Mesothelial cell of epicardium (in vitro differentiated cells): Measurements from ENCODE around the gene LIG1. TPM values are rescaled to one million over a fixed set of nuclear protein-coding genes. Genes with fewer than 3 reads are reported as not detected.

Experiments used
- DNase-seq, 2 experiments: peaks; one replicate each; pipeline ENCODE4 v3.0.0; 2021; ENCODE audit warnings: low spot score in 2 of 2; ENCODE audit not compliant: unreplicated experiment in 2 of 2
- H3K27ac Mint-ChIP-seq: 2 replicates; pipeline ENCODE4 v1.8.0; 2021; ENCODE audit warnings: mixed read lengths
- H3K27me3 Mint-ChIP-seq: 2 replicates; pipeline ENCODE4 v1.8.0; 2021; ENCODE audit warnings: low read depth, mixed read lengths
- H3K36me3 Mint-ChIP-seq: 2 replicates; pipeline ENCODE4 v1.8.0; 2021; ENCODE audit warnings: mixed read lengths
- H3K4me1 Mint-ChIP-seq: 2 replicates; pipeline ENCODE4 v1.8.0; 2021; ENCODE audit warnings: mixed read lengths
- H3K4me3 Mint-ChIP-seq: 2 replicates; pipeline ENCODE4 v1.8.0; 2021; ENCODE audit warnings: mild to moderate bottlenecking, moderate library complexity, mixed read lengths
- H3K9me3 Mint-ChIP-seq: 2 replicates; pipeline ENCODE4 v1.8.0; 2021; ENCODE audit warnings: mixed read lengths
- total RNA-seq: library from RNA; stranded (reverse); gene quantifications from 3 replicates; pipeline ENCODE4 v1.2.1, GENCODE V29; 2021
- TF ChIP-seq, protein P1 (sequence below): fragments of 200-600 bp; sonication (generic); IDR thresholded peaks from one replicate; pipeline ENCODE4 v1.5.0; 2021; ENCODE audit warnings: antibody characterized with exemption; ENCODE audit not compliant: unreplicated experiment

The LIG1 gene
- total RNA-seq, 1 donor from 2014 or later = 66.5 TPM

DNA sequence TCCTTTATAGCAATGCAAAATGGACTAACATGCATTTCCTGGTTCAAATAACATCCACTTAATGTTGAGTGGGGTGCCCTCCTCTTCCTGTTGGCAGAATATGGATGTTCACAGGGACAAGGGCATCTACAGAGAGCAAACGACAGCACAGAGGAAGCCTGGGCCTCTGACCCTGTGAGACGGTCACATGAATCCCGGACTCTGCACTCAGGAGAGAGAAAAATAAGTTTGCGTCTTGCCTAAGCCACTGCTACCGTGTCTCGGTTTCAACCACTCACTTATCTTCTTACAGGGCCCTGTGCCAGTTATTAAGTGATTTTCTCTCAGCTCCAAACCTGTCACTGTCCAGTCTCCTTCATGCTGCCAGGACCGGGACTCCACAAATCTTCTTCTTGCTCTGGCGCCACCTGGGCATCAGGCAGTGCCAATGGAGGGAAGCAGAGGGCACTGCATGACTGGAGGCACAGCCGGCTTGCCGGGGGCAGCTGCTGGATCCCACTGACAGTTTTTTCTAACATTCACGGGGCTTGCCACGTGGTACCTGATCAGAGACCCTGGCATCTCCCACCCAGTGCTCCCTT is 11.8 kb downstream of the LIG1 start:
- TF ChIP-seq, protein P1, sequence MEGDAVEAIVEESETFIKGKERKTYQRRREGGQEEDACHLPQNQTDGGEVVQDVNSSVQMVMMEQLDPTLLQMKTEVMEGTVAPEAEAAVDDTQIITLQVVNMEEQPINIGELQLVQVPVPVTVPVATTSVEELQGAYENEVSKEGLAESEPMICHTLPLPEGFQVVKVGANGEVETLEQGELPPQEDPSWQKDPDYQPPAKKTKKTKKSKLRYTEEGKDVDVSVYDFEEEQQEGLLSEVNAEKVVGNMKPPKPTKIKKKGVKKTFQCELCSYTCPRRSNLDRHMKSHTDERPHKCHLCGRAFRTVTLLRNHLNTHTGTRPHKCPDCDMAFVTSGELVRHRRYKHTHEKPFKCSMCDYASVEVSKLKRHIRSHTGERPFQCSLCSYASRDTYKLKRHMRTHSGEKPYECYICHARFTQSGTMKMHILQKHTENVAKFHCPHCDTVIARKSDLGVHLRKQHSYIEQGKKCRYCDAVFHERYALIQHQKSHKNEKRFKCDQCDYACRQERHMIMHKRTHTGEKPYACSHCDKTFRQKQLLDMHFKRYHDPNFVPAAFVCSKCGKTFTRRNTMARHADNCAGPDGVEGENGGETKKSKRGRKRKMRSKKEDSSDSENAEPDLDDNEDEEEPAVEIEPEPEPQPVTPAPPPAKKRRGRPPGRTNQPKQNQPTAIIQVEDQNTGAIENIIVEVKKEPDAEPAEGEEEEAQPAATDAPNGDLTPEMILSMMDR = no peak
- H3K27ac Mint-ChIP-seq = no peak overlapping the region

DNA sequence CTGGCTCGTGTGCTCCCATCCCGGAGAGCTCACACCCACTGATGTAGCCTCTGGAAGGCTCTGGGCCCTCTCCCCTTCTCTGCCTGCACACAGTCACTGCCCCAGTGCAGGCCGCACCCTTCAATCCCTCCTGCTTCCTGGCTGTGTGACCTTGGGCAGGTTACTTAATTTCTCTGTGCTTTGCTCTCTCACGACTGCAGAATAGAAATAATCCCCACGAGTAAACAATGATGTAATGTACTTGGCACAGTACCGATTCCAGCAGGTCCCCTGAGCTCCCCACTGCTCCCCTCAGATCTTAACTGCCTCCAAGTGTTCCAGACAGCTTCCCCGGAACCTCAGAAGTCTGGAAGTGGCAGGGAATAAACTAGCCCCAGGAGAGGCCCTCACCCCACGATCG is 16.1 kb downstream of the LIG1 start:
- no peak for DNase-seq
- TF ChIP-seq, protein P1 = no peak
- Mint-ChIP-seq H3K9me3 (no peaks in the 10 kb centered on the region), H3K4me3 (no peak overlapping the region), H3K36me3 (peaks cover 12% of the 10 kb centered on the region), H3K4me1 (no peaks in the 10 kb centered on the region), H3K27ac (no peak overlapping the region), H3K27me3 (no peaks in the 10 kb centered on the region)

More for the DNA sequence above, 11.8 kb downstream of the LIG1 start:
- H3K27me3 Mint-ChIP-seq = no peaks in the 10 kb centered on the region
- H3K4me3 Mint-ChIP-seq = no peak overlapping the region
- no peaks in the 10 kb centered on the region for H3K9me3 Mint-ChIP-seq
- H3K4me1 Mint-ChIP-seq = no peaks in the 10 kb centered on the region
- H3K36me3 Mint-ChIP-seq = peaks cover 25% of the 10 kb centered on the region
- DNase-seq = no peak

DNA sequence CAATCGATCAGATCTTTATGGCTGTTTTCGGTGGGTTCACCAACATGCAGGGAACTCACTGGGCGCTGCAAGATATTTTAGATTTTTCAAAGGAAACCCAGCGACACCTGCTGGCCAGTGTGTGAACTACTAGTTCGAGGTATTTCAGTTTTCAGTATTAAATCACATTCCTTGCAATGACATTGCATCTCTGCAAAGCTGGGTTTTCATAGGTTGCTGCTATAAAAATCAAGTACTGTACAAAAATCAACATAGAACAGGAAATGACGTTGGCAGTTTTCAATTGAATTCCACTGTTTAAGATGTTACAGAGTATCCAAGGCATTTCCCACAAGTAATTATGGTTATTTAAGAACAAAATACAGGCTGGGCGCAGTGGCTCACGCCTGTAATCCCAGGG is 17.6 kb downstream of the LIG1 start:
- no peak overlapping the region for H3K4me3 Mint-ChIP-seq

DNA sequence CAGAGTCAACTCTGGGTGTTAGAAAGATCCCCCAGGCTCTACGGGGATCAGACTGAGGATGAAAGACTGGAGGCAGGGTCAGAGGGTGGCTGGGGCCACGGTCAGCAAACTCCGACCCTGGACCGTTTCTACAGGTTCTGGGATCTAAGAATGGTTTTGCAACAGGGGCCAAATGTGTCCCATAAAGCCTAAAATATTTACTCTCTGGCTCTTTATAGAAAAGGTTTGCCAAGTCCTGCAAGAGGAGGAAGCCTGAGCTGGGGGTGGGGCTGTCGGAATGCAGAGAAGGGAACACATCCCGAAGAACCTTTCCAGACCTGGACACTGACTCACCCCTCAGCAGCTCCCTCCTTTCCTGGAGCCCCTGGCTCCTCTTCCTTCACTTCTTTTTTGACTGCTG is 20.7 kb downstream of the LIG1 start:
- no peak for DNase-seq
- Mint-ChIP-seq H3K4me1 (no peaks in the 10 kb centered on the region), H3K27ac (no peak overlapping the region), H3K9me3 (no peaks in the 10 kb centered on the region), H3K27me3 (no peaks in the 10 kb centered on the region), H3K36me3 (peaks cover 16% of the 10 kb centered on the region), H3K4me3 (no peak overlapping the region)
- TF ChIP-seq, protein P1 = no peak

More for the DNA sequence above, 17.6 kb downstream of the LIG1 start:
- Mint-ChIP-seq H3K9me3 (no peaks in the 10 kb centered on the region), H3K36me3 (peaks cover 9% of the 10 kb centered on the region), H3K4me1 (no peaks in the 10 kb centered on the region), H3K27ac (peak overlapping the region; percentile 57), H3K27me3 (no peaks in the 10 kb centered on the region)
- DNase-seq = peak; percentile 43 to 79
- TF ChIP-seq, protein P1 = peak; percentile 98

DNA sequence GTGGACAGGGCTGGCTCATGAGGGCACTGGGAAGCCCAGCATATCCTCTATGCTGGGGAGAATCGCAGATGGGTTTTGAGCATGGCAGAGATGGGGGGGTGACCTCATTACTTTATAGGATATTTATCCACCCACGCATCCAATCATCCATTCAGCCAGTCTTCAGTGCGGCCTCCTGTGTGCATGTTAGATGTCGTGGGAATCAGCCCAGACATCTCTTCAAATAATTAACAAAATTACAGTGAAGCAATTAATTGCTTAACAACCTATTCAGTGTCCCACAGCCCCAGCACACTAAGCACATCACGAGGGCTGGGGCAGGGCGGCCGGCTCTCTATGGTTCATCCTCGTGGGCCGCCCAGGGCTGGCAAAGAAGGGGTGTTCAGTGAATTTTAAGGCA is 21.6 kb downstream of the LIG1 start:
- no peaks in the 10 kb centered on the region for H3K27me3 Mint-ChIP-seq
- TF ChIP-seq, protein P1 = no peak
- H3K4me1 Mint-ChIP-seq = no peaks in the 10 kb centered on the region
- H3K27ac Mint-ChIP-seq = no peak overlapping the region
- H3K4me3 Mint-ChIP-seq = no peak overlapping the region
- no peak for DNase-seq
- H3K9me3 Mint-ChIP-seq = no peaks in the 10 kb centered on the region
- peaks cover 22% of the 10 kb centered on the region for H3K36me3 Mint-ChIP-seq
